Fibroblast of skin of left quadriceps (primary cell): ENCODE results near the gene FZD4.
"Not testable (repeated sequence)": the region's sequence is repeated elsewhere in the genome, so short reads cannot be mapped to it uniquely, and the experiment has no call there.

Source experiments
- DNase-seq, 2 experiments: peaks; one replicate each; pipeline ENCODE4 v3.0.0-alpha.2; 2013; ENCODE audit warnings: low read depth in 2 of 2

The FZD4 gene

DNA sequence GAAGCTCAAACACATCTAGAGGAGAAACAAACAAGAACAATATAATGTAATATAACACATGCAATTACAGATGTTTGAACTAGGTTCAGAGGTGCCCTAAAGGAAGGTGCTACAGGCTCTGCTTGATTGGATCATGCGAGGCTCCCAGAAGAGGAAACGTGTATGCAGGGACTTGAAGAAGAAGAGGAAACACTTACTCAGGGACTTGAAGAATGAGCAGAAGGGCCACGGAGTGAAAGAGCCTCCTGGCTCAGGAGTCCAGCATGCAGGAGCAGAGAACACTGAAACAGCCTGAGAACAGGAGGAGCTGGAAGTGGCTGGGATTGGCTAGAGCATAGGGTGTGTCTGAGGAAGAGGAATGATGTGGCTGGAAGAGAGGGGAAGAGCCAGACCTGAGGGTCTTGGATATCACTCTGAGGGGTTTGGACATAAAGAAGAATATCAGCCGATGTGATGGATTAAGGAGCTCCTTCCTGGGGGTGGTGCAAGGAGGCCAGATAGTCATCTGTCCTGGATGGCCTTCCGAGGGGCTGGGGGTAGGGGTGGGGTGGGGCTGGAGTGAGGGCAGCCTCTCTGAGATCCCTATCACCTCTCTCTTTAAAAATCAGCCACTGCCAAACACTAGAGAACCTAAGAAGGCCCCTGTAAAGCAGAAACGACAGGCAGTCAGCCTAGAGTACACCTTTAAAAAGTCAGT is 16.8 kb downstream of the FZD4 start:
- no peak for DNase-seq

DNA sequence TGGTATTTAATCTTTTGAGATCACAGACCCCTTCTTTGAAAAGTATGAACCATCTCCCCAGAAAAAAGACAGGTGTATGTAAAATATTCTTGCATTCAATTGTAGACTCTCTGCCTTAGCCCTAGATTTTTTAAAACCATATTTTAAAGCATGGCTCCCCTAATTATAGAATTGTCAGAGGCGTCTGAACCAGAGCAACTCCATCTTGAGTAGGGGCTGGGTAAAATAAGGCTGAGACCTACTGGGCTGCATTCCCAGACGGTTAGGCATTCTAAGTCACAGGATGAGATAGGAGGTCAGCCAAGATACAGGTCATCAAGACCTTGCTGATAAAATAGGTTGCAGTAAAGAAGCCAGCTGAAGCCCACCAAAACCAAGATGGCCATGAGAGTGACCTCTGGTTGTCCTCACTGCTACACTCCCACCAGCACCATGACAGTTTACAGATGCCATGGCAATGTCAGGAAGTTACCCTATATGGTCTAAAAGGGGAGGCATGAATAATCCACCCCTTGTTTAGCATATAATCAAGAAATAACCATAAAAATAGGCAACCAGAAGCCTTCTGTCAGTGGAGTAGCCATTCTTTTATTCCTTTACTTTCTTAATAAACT is 17.9 kb downstream of the FZD4 start:
- not testable (repeated sequence) for DNase-seq

DNA sequence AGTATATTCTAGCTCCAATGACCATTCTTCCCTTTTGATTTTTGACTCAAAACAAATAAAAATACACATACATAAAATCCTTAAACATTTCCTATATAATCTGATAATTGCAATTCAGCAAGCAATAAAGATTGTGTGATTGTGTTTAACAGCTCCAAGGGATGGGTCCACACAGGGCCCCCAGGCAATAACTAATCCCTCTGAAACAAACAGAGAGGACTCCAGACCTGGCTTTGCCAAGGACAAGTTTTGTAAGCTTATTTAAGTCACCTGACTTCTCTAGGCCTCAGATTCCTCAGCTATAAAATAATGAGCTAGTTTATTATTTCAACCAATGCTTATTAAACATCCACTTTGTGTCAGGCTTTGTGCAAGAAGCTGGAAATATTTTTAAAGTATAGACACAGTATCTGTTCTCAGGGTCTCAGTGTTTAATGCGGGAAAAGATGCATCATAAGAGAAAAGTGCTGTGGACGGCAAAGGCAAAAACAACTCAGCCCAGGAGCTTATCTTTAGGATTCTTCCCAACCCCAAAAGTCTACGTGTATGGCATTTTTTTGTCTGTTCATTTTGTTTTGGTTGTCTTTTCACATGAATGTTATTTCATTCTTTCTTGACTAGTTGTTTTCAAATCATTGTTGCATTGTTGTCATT is 20.1 kb downstream of the FZD4 start:
- no peak for DNase-seq

DNA sequence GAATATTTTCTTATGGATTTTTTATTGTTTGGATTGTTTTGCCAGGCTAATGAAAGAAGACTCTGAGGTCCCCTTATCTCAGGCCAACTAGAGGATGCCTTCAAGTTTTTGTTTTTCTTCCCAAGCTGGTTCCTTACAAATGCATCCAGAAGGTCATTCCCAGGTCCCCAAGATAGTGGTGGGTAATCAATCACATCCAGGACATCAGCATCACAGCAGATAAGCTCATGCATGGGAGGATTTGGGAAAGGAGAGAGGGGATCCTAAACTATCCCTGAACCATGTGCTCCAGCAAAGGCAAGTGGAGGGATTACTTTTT is 20.7 kb downstream of the FZD4 start:
- no peak for DNase-seq

DNA sequence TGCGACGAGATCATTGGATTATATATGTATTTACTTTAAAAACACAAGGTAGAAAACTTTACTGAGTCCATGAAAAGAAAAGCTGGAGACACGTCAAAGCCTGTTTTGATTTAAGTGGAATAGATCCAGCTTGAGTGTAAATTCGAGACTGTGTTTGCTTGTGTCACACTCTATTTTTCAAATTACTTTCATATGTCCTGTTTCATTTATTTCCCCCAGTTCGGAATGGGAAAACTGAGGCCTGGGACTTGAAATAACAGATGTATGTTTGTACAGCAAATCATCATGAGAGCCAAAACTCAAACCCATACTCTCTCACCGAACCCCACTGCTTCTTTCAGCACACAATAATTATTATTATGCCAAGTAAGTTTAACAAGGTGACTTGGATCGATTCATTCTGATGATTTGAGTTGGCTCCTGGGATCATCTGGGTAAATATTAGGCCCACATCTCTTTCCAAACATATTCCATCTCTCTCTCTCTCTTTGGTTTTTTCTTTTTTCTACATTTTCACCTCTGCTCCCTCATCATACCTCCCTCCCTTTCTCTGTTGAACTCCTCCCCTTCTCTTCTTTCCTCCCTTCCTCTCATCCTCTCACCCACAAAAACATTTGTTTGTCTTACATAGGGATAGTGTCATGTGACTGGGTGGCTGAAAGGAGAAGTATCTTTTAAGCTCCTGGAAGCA is 21.2 kb downstream of the FZD4 start:
- no peak for DNase-seq

DNA sequence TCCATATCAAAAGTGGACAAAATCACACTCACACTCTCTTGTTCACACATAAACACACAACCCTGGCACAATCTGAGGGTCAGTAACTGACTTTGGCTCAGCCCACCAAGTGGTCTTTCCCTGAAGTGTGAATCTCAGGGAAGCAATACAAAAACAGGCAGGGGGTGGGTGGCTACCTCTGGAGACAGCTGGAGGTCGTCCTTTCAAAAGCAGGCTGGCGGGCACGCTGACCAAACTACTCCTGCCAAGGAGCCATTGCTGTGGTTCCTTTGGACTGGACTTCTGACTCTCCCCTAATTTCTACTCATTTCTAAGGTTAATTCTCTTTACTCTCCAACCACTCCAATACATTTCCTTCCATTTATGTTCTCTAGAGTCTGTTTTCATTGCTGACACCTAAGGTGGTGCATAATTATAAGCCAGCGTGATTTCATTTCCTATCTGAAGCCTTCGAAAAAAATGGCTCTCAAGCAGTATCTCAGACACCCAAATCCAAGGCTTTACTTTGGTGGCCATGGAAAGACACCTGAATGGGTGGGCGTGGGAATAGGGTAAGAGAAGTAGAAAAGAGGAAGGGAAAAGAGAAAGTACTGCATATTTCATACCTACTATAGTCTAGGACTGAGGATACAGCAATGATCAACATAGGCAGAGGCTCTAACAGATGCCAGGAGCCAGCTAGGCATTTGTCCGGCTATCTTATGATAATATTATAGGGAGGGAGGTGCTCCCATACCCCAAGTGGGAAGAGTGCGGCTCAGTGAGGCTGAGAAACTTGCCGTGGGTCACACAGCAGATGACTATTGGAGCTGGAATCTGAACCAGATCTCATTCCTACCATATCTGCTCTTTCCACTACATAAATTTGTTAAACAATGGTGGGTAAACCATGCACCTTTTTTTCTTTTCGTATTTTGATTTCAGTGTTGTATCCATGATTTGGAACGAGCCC is 22.0 kb downstream of the FZD4 start:
- DNase-seq = no peak

DNA sequence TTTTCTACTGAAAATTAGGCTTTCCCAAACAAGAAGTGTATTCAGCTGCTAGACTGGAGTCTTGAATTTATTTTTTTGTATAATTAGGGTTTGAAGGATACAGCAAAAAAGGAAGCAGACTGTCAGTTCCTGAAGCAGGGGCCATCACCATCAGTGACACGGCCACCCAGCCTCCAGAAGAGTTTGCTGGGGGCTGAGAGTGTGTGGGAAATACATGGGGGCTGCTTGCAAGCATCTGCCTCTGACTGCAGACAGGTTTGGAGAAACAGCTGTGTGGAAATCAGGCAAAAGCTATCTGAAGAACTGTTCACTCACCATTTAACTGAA is 23.0 kb downstream of the FZD4 start:
- no peak for DNase-seq

DNA sequence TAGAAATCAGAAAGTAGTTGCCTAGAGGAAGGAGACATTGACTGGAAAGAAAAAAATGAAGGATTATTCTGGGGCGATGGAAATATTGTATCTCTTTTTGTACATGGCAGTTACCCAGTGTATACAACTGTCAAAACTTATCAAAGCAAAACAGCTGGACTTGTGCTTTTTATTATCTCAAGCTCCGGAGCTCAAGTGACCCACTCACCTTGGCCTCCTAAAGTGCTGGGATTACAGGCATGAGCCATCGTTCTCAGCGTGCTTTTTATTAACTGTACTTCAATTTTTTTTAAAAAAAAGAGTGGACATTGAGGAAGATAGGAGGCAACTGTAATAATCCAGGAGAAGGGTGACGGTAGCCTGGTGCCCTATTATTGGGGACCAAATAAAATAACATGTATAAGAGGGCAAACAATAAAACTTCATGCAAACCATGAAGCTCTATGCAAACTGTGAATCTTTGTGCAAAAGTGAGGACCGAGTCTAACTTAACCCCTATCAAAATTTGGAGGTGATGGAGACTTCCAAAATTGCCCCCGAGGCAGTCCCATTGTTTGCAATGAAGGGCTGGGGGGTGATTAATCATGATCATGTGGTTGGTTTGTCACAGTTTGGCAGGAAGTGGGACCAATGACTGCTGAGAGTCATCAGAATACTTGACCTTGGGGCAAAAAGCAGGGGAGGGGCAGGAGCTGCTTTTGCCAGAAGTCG is 23.5 kb downstream of the FZD4 start:
- DNase-seq = no peak

DNA sequence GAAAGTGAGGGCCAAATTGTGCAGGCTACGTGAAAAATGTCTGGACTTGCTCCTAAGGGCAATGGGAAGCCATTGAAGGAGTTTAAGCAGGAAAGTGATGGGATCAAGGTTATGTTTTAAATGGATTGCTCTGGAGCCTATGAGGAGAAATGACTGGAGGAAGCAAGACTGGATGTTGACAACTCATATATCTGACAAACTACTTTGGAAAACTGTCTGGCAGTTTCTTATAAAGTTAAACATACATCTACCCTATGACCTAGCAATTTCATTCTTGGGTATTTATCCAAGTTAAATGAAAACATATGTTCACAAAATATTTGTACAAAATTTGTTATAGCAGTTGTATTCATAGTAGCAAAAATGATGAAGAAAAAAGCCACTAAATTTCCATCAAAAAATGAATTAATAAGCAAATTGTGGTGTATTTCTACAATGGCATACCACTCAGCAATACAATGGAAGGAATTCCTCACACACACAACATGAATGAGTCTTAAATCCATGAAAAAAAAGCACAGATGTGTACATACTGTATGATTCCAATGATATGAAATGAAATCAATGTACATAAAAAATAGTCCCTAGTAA is 24.1 kb downstream of the FZD4 start:
- peak; percentile 49 to 54 for DNase-seq

DNA sequence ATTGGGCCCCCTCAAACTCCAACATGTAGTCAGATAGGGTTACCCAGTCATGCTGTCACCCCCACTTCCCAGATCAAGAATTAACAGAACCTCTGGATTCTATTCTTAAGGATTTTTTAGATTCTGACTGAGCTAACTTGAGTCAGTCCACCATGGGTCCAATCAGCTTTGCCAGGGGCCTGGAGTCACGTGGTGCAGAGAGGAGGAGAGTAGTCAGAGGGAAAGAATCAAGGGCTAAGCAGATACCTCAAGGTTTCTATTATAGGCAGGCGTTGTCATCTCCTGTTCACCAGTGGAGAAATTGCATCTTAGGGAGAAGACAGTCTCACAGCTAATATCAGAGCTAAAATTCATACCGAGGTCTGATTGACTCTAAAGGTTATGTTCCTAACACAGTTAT is 28.2 kb downstream of the FZD4 start:
- no peak for DNase-seq

DNA sequence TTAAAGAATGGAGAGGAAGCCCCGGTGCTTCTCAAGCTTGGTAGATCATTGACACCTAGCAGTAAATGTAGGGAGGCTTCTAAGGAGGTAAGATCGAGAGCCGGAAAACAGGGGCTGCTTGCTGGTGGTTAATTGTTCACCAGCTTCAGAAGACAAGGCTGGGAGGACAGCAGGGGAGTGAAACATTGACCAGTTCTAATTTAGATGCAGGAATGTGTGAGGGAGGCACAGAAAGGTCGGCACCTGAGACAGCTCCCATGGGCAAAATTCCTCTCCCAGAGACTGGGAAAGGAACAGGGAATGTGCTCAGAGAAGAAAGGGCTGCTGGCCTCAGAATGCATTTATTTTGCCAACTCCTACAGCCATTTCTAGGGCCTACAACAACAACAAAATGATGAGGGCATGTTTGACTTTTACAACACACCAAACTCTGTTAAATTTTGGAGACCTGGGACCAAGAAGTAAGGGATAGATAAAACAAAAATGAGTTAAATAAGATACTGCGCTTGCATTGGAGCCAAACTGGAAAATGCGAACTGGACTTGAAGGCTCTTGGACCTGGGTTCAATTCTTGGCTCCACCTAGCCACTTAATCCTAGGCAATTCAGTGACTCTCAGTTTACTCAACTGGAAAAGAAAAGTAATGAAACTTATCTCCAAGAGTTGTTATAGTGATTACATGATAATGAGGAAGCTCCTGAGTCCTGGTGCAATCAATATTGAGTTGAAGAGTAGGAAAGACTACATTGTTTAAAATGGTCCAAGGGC is 31.0 kb downstream of the FZD4 start:
- no peak for DNase-seq

DNA sequence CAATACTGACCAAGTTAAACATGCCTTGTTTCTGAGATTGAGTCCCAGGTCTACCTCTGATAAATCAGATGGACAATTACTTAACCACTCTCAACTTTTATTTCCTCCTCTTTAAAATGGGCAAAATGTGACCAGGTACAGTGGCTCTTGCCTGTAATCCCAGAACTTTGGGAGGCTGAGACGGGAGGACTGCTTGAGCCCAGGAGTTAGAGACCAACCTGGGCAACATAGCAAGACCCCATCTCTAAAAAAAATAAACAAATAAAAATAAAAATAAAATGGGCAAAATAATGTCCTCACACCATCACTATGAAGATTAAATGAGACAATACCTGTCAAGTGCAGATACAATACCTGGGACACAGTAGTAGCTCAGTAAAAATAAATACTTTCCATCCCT is 33.0 kb downstream of the FZD4 start:
- DNase-seq = no peak

DNA sequence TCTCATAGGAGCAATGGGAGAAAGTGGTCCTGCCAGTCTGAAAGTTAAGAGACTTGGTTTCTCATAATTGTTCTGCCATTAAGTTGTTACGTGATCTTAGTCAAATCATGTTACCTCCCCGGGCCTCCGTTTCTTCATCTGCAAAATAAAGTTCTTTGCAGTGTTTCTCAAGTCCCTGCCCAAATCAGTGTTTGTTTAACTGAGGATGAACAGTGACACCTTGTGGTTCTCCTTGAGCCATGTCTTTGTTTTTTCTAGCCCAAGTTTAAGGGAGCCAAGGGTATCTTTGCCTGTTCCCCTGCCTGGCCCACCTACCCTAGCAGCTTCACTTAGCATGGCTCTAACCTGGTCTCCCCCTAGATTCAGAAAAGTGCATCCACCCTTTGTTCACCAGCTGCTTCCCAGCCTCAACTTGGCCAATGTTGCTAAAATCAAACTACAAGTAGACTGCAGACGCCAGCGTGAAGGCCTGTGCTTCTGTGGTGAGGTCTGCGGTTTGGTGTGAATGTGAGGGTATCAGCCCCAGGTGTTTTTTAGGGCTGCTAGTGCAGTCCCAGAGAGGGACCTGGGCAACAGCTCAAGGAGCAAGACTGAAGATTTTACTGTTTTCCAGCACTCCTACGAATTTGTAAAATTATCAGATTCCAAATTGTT is 35.5 kb downstream of the FZD4 start:
- DNase-seq = peak; percentile 63 to 64

DNA sequence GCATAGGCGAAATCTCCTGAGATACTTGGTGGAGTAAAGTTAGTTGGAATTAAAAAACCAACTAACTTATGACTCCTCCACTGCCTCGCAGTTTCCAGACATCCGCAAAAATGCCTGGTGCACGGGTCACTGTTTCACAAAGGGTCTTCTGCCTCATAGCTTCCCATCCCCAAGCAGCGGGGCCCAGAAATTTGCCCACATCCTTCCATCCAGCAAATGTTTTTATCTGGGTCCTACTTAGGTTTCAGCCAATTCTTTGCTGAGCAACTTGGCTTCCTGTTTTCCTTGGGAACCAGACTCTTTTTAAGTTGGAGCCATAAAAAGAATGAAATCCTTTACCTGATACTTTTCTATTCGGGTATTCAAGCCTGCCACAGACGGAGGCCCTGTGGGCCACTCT is 36.2 kb downstream of the FZD4 start:
- DNase-seq = no peak

DNA sequence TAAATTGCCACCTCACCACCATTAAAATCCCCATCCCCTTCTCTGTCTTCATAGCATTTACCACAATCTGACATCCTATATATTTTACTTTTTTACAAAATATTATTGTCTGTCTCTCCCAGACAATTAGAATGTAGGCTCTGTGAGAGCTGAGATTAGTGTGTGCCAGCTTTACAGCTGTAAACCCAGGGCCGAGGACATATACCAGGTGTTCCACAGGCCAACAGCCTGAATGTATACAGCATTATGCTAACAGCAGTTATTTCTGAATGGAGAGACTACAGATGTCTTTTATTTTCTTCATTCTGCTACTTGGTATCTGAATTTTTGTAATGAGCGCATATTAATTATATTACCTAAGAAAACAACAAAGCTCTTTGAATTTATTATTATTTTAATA is 36.7 kb downstream of the FZD4 start:
- no peak for DNase-seq

DNA sequence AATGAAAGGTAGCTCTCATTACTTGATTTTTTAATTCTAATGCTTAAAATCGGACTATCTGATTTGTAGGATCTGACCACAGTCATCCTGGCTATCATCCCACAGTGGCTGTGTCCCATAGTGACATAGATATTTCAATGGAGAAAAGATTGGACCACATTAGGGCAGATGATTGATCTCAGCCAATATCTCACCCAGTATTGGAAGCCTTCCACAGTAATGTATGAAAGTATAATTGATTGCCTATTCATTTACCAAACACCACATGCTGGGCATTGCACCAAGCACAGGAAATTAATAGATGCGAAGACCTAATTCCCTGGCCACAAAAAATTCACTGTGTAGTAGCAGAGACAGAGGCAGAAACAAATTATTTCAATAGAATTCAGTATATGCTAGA is 37.6 kb downstream of the FZD4 start:
- DNase-seq = no peak

DNA sequence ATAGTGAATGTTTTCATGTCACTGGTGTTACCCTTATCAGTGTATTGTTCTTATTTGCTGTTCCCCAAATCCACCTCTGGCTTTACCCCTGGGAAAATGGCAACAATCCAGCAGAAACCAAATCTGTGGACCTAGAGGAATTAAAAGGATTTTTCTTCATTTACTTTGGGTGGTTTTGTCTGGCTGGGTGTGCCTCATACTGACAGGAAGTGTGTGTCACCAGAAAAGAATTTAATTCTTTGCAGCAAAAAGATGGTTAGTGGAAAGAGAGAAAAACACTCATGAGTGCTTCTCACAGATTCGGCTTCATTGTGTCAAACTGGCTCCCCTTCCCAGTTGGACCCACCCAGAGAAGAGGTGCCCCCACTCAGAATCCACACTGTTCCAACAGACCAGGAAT is 38.9 kb downstream of the FZD4 start:
- peak; percentile 73 to 77 for DNase-seq

DNA sequence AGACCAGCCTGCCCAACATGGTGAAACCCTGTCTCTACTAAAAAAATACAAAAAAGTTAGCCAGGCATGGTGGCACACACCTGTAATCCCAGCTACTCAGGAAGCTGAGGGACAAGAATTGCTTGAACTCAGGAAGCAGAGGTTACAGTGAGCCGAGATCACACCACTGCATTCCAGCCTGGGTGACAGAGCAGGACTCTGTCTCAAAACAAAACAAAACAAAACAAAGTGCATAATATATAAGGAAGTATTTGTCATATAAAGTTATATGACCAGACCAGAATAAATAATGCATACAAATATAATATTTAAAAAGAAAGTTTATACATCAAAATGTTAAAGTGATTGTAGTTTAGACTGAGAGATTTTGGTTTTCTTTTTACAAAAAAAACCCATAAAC is 39.3 kb downstream of the FZD4 start:
- not testable (repeated sequence) for DNase-seq

DNA sequence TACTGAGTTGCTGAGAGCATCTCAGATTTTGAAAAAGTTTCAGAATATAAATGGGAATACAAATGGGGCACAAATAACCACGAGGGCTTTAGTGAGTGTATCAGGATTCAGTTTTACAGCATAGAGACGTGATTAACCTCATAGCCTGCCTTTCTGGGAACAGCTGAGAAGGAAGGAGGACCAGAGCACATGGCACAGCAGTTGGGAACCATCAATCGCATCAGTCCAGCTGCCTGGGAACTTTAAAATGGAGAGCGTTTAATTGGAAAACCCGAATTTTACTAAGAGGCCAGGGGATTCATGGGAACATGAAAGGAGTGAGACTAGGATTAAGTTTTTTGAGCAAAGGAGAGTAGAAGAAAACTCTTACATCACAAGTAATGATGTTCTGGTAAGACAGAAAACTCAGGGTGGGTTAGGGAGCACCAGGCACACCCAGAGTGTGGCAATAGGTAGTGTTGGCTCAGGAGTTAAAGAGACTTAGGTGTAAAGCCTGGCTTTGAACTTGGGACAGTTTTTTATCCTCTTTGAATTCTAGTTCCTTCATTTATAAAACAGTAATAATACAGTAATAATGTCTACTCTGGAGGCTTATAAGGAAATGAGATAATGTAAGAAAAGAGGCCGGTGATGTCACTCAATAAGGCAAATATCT is 40.2 kb downstream of the FZD4 start:
- no peak for DNase-seq
